ENCODE data around the gene MYCBP.
A peak's percentile ranks its signal among the peaks of the same experiment; 100 is the strongest.
"Not testable (repeated sequence)": the region's sequence is repeated elsewhere in the genome, so short reads cannot be mapped to it uniquely, and the experiment has no call there.

MYCBP gene

GRCh38 chr1:38873027-38873969, at the start of gene MYCBP:
TSS of gene MYCBP (minus strand) at chr1:38873348. CDS start at chr1:38873305, 43 bp downstream.
- DNase-seq = peak; percentile 97

GRCh38 chr1:38919130-38919529, 46.0 kb upstream of the MYCBP start:
- no peak for DNase-seq

GRCh38 chr1:38918568-38918967, 45.4 kb upstream of the MYCBP start:
- no peak for DNase-seq

GRCh38 chr1:38917772-38918171, 44.6 kb upstream of the MYCBP start:
- no peak for DNase-seq

- no peak for DNase-seq
Measured at GRCh38 chr1:38917337-38917736, 44.2 kb upstream of the MYCBP start.

GRCh38 chr1:38915352-38915948, 42.3 kb upstream of the MYCBP start:
- DNase-seq = no peak

- not testable (repeated sequence) for DNase-seq
Measured at GRCh38 chr1:38914908-38915307, 41.8 kb upstream of the MYCBP start.

- DNase-seq = no peak
Measured at GRCh38 chr1:38908821-38909220, 35.7 kb upstream of the MYCBP start.

GRCh38 chr1:38905985-38906384, 32.8 kb upstream of the MYCBP start:
- DNase-seq = no peak

GRCh38 chr1:38899560-38899959, 26.4 kb upstream of the MYCBP start:
- DNase-seq = no peak

GRCh38 chr1:38898653-38899230, 25.6 kb upstream of the MYCBP start:
- no peak for DNase-seq

- no peak for DNase-seq
Measured at GRCh38 chr1:38896169-38896568, 23.0 kb upstream of the MYCBP start.

- no peak for DNase-seq
Measured at GRCh38 chr1:38892976-38893375, 19.8 kb upstream of the MYCBP start.

GRCh38 chr1:38891753-38892152, 18.6 kb upstream of the MYCBP start:
- DNase-seq = no peak

GRCh38 chr1:38889589-38889988, 16.4 kb upstream of the MYCBP start:
- no peak for DNase-seq

- no peak for DNase-seq
Measured at GRCh38 chr1:38888423-38889333, 15.5 kb upstream of the MYCBP start.

- DNase-seq = no peak
Measured at GRCh38 chr1:38885092-38885491, 11.9 kb upstream of the MYCBP start.

GRCh38 chr1:38881487-38881886, 8.3 kb upstream of the MYCBP start, which contains the start of gene GJA9:
TSS of gene GJA9 (minus strand) at chr1:38881587. CDS start at chr1:38876098, 5,489 bp downstream.
- no peak for DNase-seq

GRCh38 chr1:38875811-38876210, 2.7 kb upstream of the MYCBP start:
- DNase-seq = no peak

- DNase-seq = peak; percentile 16
Measured at GRCh38 chr1:38872401-38873026, 634 bp downstream of the MYCBP start.

- no peak for DNase-seq
Measured at GRCh38 chr1:38870996-38871395, 2.2 kb downstream of the MYCBP start.

- DNase-seq = no peak
Measured at GRCh38 chr1:38867208-38867607, 5.9 kb downstream of the MYCBP start.
